HUES6 (cell line): ENCODE results near the gene SLC35F1.

Experiments used
- H3K27ac ChIP-seq: 2 replicates; pipeline ENCODE4 v1.7.0; 2013; ENCODE audit warnings: low read depth, mild to moderate bottlenecking, low read length, inconsistent platforms
- H3K27me3 ChIP-seq: 2 replicates; pipeline ENCODE4 v1.6.1; 2013; ENCODE audit warnings: low read length; ENCODE audit not compliant: control insufficient read depth, insufficient read depth
- H3K36me3 ChIP-seq: 2 replicates; pipeline ENCODE4 v1.6.1; 2013; ENCODE audit warnings: low read length; ENCODE audit not compliant: control insufficient read depth, insufficient read depth
- H3K4me1 ChIP-seq: 2 replicates; pipeline ENCODE4 v1.6.1; 2013; ENCODE audit warnings: low read length; ENCODE audit not compliant: control insufficient read depth, insufficient read depth
- H3K4me3 ChIP-seq: 2 replicates; pipeline ENCODE4 v1.5.1; 2013; ENCODE audit warnings: low read depth, low read length
- H3K9ac ChIP-seq: one replicate; pipeline ENCODE4 v1.6.1; 2013; ENCODE audit warnings: mild to moderate bottlenecking, low read length
- H3K9me3 ChIP-seq: 2 replicates; pipeline ENCODE4 v1.6.1; 2013; ENCODE audit warnings: low read depth, low read length; ENCODE audit not compliant: control insufficient read depth, insufficient read depth

SLC35F1 gene

GRCh38 chr6:118122161-118122725 lies 215.2 kb downstream of the SLC35F1 start:
- H3K27ac ChIP-seq = no peak overlapping the region
- no peaks in the 10 kb centered on the region for H3K36me3 ChIP-seq
- H3K27me3 ChIP-seq = no peaks in the 10 kb centered on the region
- no peak overlapping the region for H3K9ac ChIP-seq
- no peaks in the 10 kb centered on the region for H3K4me1 ChIP-seq
- no peak overlapping the region for H3K4me3 ChIP-seq
- no peaks in the 10 kb centered on the region for H3K9me3 ChIP-seq

DNA sequence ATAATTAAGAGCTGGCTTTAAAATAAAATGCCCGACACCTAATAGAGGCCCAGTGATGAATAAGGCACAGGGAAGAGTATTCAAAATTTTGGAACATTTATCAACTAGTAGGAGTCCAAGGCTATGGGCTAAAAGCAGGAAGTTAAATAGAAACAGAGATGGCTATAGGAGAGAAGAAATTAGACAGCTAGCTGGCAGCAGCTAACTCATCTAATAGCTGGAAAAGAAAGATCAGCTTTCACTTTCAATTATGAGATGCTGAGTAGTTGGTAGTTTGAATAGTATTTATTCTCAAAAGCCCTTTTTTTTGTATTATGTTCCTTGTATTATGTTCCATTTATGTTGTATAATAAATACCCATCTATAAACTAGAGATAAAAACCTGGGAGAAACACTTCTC lies 215.7 kb downstream of the SLC35F1 start:
- Histone ChIP-seq H3K4me3 (no peak overlapping the region), H3K27me3 (no peaks in the 10 kb centered on the region), H3K27ac (no peak overlapping the region), H3K36me3 (no peaks in the 10 kb centered on the region), H3K9me3 (no peaks in the 10 kb centered on the region), H3K4me1 (no peaks in the 10 kb centered on the region), H3K9ac (no peak overlapping the region)

DNA sequence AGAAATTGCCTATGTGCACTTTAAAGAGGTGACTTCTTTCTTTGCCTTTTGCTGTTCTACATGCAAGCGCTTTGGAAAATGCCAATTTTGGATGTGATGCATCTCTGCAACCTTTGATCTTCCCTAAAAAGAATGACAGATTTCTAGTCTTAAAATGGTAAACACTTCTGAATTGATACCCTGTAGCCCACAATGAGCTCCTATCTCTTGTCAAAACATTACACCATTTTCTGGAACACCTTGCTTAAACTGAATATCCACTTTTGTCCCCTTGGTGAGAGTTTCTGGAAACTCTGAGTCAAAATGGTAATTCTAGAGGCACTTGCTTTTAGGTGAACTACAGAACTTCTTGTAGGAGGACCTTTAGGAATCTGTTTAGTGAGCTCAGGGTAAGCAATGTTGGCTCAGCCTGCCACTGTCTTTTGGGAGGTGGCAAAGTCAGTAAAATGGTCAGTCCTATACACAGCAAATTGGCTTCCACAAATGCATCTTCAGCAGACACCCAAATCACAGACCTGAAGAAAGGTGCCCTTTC lies 216.5 kb downstream of the SLC35F1 start:
- Histone ChIP-seq H3K27ac (no peak overlapping the region), H3K4me1 (no peaks in the 10 kb centered on the region), H3K36me3 (no peaks in the 10 kb centered on the region), H3K27me3 (no peaks in the 10 kb centered on the region), H3K9ac (no peak overlapping the region), H3K4me3 (no peak overlapping the region), H3K9me3 (no peaks in the 10 kb centered on the region)

DNA sequence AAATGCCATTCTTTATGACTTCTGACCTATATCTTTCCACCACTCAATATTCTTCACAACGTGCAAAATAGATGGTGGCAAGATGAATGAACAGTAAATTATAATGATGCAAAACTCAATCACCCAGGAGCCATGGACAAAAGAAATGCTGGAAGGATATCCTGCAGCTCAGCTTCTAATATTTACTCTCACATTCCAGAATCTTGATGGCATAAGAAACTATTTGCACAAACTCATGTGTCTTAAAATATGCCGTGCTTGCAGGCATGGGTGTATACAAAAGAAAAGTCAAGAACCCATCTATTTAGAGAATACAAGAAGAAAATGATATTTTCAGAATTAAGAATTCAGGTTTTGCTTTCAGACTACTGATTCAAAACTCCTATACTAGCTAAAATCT lies 217.8 kb downstream of the SLC35F1 start:
- Histone ChIP-seq H3K4me3 (no peak overlapping the region), H3K9ac (no peak overlapping the region), H3K27ac (no peak overlapping the region), H3K36me3 (no peaks in the 10 kb centered on the region), H3K27me3 (no peaks in the 10 kb centered on the region), H3K4me1 (no peaks in the 10 kb centered on the region), H3K9me3 (no peaks in the 10 kb centered on the region)

- no peaks in the 10 kb centered on the region for H3K9me3 ChIP-seq
- H3K36me3 ChIP-seq = no peaks in the 10 kb centered on the region
- no peaks in the 10 kb centered on the region for H3K27me3 ChIP-seq
- no peaks in the 10 kb centered on the region for H3K4me1 ChIP-seq
- no peak overlapping the region for H3K27ac ChIP-seq
- H3K9ac ChIP-seq = no peak overlapping the region
- no peak overlapping the region for H3K4me3 ChIP-seq
These were observed 221.7 kb downstream of the SLC35F1 start for GRCh38 chr6:118128755-118129154.

- H3K9me3 ChIP-seq = no peaks in the 10 kb centered on the region
- no peak overlapping the region for H3K27ac ChIP-seq
- no peaks in the 10 kb centered on the region for H3K4me1 ChIP-seq
- H3K27me3 ChIP-seq = no peaks in the 10 kb centered on the region
- H3K9ac ChIP-seq = no peak overlapping the region
- H3K36me3 ChIP-seq = no peaks in the 10 kb centered on the region
- H3K4me3 ChIP-seq = no peak overlapping the region
These were observed 227.1 kb downstream of the SLC35F1 start for GRCh38 chr6:118134206-118134605.

DNA sequence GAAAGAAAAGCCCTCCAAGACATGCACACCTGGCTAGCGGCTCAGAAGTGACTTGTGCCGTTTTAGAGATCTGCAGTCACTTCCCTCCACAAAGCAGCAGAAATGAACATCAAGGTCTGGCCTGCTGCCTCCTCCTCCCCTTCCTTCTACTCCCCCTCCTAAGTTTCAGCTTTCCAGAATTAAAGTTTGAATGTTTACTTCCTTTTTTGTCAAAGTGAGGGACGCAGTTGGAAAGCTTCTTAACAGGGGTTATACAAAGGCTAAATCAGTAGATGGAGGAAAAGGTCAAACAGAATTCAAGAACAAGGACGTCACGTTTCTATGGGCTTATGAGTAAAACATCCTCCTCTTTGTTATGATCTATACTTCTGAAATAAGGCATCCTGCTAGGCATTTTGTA lies 227.7 kb downstream of the SLC35F1 start:
- H3K27ac ChIP-seq = no peak overlapping the region
- no peak overlapping the region for H3K9ac ChIP-seq
- no peak overlapping the region for H3K4me3 ChIP-seq
- no peaks in the 10 kb centered on the region for H3K9me3 ChIP-seq
- no peaks in the 10 kb centered on the region for H3K4me1 ChIP-seq
- H3K36me3 ChIP-seq = no peaks in the 10 kb centered on the region
- no peaks in the 10 kb centered on the region for H3K27me3 ChIP-seq

DNA sequence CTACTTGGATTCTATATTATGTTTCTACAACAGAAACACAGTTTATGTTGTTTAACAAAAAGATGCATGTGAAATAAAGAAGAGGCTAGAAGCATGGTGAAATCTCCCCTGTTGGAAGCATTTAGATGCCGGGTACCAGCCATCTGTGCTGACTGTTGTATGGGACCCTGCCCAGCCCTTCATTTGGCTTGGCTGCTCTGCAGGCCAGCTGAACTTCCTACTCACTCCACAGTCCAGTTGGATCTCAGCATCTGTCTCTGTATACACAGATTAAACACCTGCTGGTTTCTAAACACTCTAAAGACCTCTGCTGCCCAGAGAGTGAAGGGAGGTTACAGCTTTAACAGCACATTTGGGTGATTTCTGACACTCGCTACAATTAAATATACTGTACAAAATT lies 228.3 kb downstream of the SLC35F1 start:
- H3K4me3 ChIP-seq = no peak overlapping the region
- H3K27ac ChIP-seq = no peak overlapping the region
- H3K9me3 ChIP-seq = no peaks in the 10 kb centered on the region
- no peak overlapping the region for H3K9ac ChIP-seq
- no peaks in the 10 kb centered on the region for H3K27me3 ChIP-seq
- no peaks in the 10 kb centered on the region for H3K4me1 ChIP-seq
- no peaks in the 10 kb centered on the region for H3K36me3 ChIP-seq

GRCh38 chr6:118141211-118141610 lies 234.1 kb downstream of the SLC35F1 start:
- no peaks in the 10 kb centered on the region for H3K36me3 ChIP-seq
- no peak overlapping the region for H3K27ac ChIP-seq
- H3K4me1 ChIP-seq = 0 out of 2 replicates have a peak, but pooled peaks cover 3% of the 10 kb centered on the region
- no peak overlapping the region for H3K9ac ChIP-seq
- no peaks in the 10 kb centered on the region for H3K9me3 ChIP-seq
- H3K4me3 ChIP-seq = no peak overlapping the region
- no peaks in the 10 kb centered on the region for H3K27me3 ChIP-seq

DNA sequence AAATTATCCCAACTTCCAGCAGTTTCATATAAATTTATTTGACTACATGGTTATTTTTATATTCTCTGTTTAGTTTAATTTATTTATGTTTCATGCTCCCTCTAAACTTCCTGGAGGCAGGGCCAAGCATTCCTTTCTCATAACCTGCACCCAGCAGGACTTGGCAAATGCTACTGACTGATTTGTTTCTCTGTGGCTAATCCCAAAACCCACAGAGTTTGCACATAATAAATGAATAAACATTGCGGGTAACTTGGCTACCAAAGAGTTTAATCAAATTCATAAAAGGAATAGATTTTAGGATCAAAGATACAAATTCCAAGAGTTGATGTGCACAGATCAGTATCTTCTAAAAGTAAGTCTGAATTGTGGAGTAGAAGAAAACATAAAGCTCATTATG lies 239.5 kb downstream of the SLC35F1 start:
- Histone ChIP-seq H3K4me3 (no peak overlapping the region), H3K36me3 (no peaks in the 10 kb centered on the region), H3K9ac (no peak overlapping the region), H3K9me3 (no peaks in the 10 kb centered on the region), H3K27me3 (no peaks in the 10 kb centered on the region), H3K4me1 (0 out of 2 replicates have a peak, but pooled peaks cover 2% of the 10 kb centered on the region), H3K27ac (no peak overlapping the region)

DNA sequence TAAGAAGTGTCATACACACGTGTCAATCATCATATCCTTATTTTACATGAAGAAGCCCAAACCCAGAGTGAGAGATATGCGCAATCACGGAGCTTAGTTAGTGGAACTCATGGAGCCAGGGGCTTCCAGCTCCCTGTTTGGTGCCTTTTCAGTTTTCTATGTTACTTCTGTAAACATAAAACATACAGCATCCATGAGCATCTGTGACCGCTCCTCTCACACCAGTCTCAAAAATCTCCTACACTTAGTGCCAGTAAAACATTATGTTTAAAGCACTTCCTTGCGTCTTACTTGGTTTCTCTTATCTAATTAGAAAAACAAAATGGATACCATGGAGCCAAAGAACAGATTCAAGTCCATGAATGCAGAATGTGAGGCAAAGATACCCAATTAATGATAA lies 240.4 kb downstream of the SLC35F1 start:
- H3K4me1 ChIP-seq = no peaks in the 10 kb centered on the region
- no peak overlapping the region for H3K27ac ChIP-seq
- no peaks in the 10 kb centered on the region for H3K9me3 ChIP-seq
- H3K9ac ChIP-seq = no peak overlapping the region
- H3K27me3 ChIP-seq = no peaks in the 10 kb centered on the region
- no peak overlapping the region for H3K4me3 ChIP-seq
- no peaks in the 10 kb centered on the region for H3K36me3 ChIP-seq

GRCh38 chr6:118148561-118148960 lies 241.5 kb downstream of the SLC35F1 start:
- H3K27me3 ChIP-seq = no peaks in the 10 kb centered on the region
- H3K4me3 ChIP-seq = no peak overlapping the region
- no peak overlapping the region for H3K9ac ChIP-seq
- H3K27ac ChIP-seq = no peak overlapping the region
- no peaks in the 10 kb centered on the region for H3K4me1 ChIP-seq
- H3K36me3 ChIP-seq = no peaks in the 10 kb centered on the region
- H3K9me3 ChIP-seq = no peaks in the 10 kb centered on the region
